IPS DF 4.7 (cell line): Measurements from ENCODE around the gene BMAL1.
A peak's percentile ranks its signal among the peaks of the same experiment; 100 is the strongest.
"Not testable (repeated sequence)": the region's sequence is repeated elsewhere in the genome, so short reads cannot be mapped to it uniquely, and the experiment has no call there.

Experiments
- DNase-seq: peaks from one replicate; pipeline ENCODE4 v3.0.0-alpha.2; 2013; ENCODE audit warnings: low spot score; ENCODE audit errors: extremely low read depth

Gene BMAL1

GRCh38 chr11:13277768-13278608 lies at the start of gene BMAL1:
TSS of gene BMAL1 (plus strand) at chr11:13277790. CDS start at chr11:13354309, 76,519 bp downstream.
- no peak for DNase-seq

DNA sequence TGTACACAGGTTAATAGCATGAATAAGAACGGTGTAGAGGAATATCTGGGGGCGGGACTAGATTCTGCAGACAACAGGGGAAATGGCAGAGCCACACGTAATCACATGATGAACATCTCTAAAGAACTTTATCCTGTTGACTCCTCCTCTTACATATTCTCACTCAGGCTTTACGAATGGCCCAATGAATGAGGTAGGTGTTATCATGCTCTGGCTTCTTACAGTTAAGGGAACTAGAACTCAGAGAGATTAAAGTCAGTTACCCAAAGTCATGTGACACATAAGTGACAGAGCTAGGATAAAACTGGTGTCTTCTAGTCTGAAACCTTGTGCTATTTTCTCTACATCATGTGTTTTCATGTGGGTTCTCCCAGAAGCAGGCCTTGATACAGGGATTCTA lies 49.0 kb upstream of the BMAL1 start:
- DNase-seq = no peak

DNA sequence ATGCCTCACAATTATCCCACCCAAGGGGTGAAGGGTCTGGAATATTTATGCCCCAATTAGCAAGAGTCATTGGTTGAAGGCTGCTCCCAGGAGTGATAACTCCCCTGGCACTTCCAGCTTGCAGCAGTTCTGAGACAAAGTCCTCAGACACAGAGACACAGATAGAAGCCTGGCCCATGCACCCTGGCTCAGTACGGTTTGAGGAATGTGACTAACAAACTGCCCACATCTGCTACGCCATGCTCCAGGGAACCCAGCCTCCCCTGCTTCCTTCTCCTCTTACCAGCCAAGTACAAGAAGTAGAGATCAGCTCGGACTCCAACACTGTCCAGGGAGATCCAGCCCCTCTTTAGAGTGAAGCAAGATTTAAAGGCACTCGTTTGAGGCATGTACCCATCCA lies 48.5 kb upstream of the BMAL1 start:
- no peak for DNase-seq

DNA sequence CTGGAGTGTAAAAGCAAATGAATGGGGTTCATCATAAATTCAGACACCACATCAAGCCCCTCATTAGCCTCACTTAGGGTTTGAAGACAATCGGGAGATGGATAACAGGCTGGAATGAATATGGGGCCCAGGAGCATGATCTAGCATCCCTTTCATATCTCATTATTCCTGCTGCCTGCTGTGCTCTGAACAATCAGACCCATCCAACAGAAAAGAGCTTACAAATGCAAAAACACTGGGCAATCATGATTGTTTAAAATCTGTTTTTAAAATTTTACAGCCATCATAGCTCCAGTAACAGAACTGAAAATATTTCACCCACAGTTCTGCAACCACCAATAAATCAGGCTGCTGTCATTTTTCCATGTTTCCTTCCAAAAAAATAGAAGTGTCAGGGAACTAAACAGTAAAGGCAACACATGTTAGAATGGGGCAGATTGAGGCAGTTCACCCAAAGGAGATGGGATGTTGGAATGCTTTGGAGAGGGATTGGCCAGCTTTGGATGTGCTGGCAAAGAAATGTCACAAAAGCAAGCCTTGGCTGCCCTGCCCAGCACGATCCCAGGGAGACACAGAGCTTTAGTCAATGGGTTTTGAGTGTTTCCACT lies 47.8 kb upstream of the BMAL1 start:
- DNase-seq = no peak

- no peak for DNase-seq
Measured at GRCh38 chr11:13233173-13233745, 44.3 kb upstream of the BMAL1 start.

- no peak for DNase-seq
Measured at GRCh38 chr11:13235895-13236294, 41.7 kb upstream of the BMAL1 start.

- no peak for DNase-seq
Measured at GRCh38 chr11:13236626-13237025, 41.0 kb upstream of the BMAL1 start.

DNA sequence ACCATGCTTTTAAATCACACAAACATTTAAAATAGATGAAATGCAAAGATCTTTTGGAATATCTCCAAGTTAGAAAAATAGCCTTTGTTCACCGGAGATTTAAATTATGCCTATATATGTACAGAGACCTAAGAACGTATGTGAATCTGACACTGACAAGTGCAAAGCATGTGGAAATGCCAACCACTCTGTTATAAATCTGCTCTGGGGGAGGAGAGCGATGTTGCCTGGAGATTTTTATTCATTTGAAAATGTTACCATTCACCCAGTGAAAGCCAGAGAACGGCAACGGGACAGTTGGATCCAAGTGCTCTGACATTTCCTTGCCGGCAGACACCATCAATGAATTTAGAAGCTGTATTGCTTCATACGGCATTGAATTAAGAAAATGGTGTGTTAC lies 39.8 kb upstream of the BMAL1 start:
- no peak for DNase-seq

DNA sequence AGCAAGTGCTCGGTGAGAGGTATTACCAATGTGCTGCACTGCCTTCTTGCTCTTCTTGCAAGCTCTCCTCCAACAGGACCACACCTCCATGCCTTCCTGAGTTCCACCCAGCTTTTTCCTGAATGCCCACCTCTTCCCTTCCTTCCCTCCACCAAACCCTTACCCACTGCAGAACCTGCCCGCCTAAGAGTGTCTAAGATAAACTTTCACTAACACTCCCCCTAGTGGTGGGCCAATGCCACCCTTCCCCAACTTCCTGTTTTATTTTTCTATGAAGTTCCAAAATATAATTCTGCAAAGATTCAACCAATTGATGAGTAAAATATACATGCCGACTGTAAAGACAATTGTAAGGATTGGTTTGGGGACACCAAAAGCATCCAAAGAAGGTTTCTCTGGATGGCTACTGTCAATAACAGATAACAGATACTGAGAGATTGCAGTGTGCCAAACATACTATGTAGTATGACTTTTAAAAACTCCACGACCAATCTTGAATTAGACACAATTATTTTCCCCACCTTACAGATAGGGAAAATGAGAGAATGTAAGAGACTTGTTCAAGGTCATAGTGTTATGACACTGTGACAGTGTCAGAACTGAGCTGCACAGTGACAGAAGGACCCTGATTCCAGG lies 38.6 kb upstream of the BMAL1 start:
- peak; percentile 53 for DNase-seq

DNA sequence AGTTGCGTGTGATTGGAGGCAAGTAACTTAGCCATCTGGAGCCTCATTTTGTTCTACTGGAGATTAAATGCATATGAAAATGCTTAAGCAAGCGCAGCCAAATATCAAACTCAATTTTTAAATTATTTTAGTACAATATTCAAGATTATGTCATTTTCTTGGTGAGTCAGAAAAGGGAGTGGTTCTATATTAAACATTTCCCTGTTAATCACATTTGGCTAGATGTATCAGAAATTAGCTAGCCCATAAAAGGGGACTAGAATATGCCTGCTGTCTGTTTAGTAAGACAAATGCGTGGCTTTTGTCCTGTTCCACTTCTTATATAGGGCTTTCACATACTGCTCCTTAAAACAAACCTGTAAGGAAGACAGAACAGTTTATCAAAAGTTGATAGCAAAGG lies 35.0 kb upstream of the BMAL1 start:
- DNase-seq = no peak

- no peak for DNase-seq
Measured at GRCh38 chr11:13247606-13248296, 29.8 kb upstream of the BMAL1 start.

DNA sequence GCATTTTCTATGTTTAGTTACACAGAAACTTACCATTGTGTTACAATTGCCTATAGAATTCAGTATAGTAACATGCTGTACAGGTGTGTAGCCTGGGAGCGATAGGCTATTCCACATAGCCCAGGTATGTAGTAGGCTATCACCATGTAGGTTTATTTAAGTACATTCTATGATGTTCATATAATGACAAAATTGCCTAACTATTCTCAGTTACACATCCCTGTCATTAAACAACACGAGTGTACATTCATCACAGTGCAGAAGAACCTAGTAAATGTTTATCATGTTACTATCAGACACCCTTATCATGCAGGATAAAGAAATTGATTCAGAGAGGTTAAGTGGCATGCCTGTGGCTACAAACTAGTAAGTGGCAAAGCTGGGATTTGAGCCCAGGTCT lies 28.4 kb upstream of the BMAL1 start:
- no peak for DNase-seq

DNA sequence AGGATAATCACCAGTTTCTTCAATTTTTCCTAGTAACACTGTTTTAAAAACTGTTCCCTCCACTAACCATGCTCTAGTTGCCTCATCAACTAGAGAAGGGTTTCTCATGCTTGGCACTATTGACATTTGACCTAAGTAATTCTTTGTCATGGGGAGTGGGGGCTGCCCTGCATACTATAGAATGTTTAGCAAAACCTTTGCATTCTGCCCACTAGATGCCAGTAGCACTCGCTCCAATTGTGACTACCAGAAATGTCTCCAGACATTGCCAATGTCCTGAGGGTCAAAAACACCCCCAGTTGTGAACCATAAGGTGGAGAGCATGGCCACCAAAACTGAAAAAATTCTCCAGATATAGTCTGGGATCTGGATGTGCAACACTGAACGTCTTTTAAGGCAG lies 27.6 kb upstream of the BMAL1 start:
- no peak for DNase-seq

- no peak for DNase-seq
Measured at GRCh38 chr11:13251966-13252365, 25.6 kb upstream of the BMAL1 start.

DNA sequence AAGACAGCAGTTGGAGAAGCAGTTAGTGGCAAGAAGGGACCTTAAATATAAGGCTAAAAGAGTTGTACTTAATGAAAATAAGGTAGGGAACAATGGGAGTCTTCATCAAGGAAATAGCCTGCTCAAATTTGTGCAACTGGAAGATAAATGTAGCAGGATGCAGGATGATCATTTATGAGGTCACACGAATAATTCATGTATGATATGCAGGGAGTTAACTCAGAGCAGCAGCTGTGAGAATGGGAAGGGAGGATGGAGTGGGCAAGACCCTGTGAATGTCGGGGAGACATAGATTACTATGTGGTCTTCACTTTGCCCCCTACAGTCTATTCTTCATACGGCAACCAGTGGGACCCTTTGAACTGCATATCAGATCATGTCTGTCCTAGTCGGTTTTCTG lies 25.2 kb upstream of the BMAL1 start:
- no peak for DNase-seq

- DNase-seq = no peak
Measured at GRCh38 chr11:13256216-13256615, 21.4 kb upstream of the BMAL1 start.

GRCh38 chr11:13258061-13258460 lies 19.5 kb upstream of the BMAL1 start:
- DNase-seq = not testable (repeated sequence)

GRCh38 chr11:13258855-13259254 lies 18.7 kb upstream of the BMAL1 start:
- no peak for DNase-seq

DNA sequence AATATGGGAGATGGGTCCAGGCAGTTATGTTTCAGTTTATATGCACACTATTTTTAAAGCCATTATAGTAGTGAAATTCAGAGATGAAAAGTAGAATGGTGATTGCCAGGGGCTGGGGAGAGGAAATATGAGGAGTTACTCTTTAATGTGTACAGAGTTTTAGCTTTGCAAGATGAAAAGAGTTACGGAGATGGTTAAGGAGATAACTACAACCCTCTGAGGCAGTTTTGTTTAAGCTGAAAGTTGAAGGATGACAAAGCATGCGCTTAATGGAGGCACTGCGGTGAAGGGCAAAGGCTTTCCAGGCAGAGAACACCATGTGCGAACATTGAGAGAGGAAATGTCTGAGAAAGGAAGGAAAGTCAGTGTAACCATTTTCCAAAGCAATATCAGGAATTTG lies 18.2 kb upstream of the BMAL1 start:
- no peak for DNase-seq

GRCh38 chr11:13260201-13260962 lies 17.2 kb upstream of the BMAL1 start:
- DNase-seq = no peak
